Motor neuron (in vitro differentiated cells): Measurements from ENCODE around the gene ACSS3. TPM values are rescaled to one million over a fixed set of nuclear protein-coding genes. Genes with fewer than 3 reads are reported as not detected.

ENCODE experiments used
- ATAC-seq, 8 experiments: fragments of 200-7000 bp; cut with Tn5 transposase; replicated peaks in 6 of 8; 2 replicates each; pipeline ENCODE4 v1.8.0; 2021; ENCODE audit warnings: mild to moderate bottlenecking in 8 of 8, moderate library complexity in 8 of 8
- H3K27ac ChIP-seq, 2 donors: fragments of 250-450 bp; sonication (Bioruptor Pico); 2 replicates each; pipeline ENCODE4 v1.9.0; 2021; ENCODE audit warnings: antibody characterized with exemption in 2 of 2, mild to moderate bottlenecking in 2 of 2, moderate library complexity in 1 of 2
- H3K4me1 ChIP-seq, 2 donors: fragments of 250-450 bp; sonication (Bioruptor Pico); replicated peaks in 1 of 2; 2 replicates each; pipeline ENCODE4 v1.6.1; 2021; ENCODE audit warnings: antibody characterized with exemption in 2 of 2, mild to moderate bottlenecking in 2 of 2, moderate library complexity in 1 of 2
- H3K4me3 ChIP-seq, 5 donors: fragments of 250-450 bp; sonication (Bioruptor Pico); 2 replicates each; pipeline ENCODE4 v1.9.0; 2021; ENCODE audit warnings: antibody characterized with exemption in 5 of 5, mild to moderate bottlenecking in 5 of 5, moderate library complexity in 4 of 5
- WGBS, 10 experiments: fragments of 450-650 bp; shearing (Covaris generic); methylation state at CpG; one replicate each; pipeline ENCODE4 v1.0.0; 2022; 5-methylcytosine and 5-hydroxymethylcytosine counted together
- in situ Hi-C, 9 experiments: fragments of 400-800 bp; cut with MboI; loops; one replicate each; pipeline ENCODE4 v1.15.0; 2021; ENCODE audit warnings: low sequenced_read_pairs in 9 of 9, low pct_unique_long_range_greater_than_20kb in 2 of 9; ENCODE audit not compliant: unreplicated experiment in 9 of 9
- total RNA-seq, 8 experiments: library from RNA; unstranded; fragments of 300-600 nt; gene quantifications; 2 replicates each; pipeline versions ENCODE4 v1.2.3 to v1.2.4, GENCODE V29; 2022

The ACSS3 gene
- total RNA-seq, 8 experiments from 2014 or later, result 2.1 to 20.7 (median 4.9) TPM

DNA sequence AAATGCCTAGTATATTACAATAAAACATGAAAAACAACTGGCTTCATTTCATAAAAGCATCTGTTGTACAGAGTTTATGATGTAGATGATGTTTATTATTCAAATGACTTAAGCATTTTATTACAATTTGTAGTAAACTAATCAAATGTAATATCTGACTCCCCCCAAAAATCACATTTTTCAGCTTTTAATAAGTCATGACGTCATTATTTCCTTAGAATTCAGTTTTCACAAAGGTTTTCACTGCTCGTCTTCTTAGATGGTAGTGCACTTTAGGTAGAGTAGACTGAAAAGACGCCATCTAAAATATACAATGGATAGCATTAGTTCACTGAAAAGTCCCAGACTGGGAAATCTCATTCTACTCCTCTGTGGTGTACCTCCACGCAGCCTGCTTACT is 181.5 kb downstream of the ACSS3 start:
- Histone ChIP-seq H3K4me3 (no peak overlapping the region), H3K4me1 (peaks cover 0 to 3% of the 10 kb centered on the region in 2 donors), H3K27ac (no peak overlapping the region)
- no peak for ATAC-seq
- in situ Hi-C loops, result loop anchor here in 1 of 9 experiments (25.0 kb wide), 1 partner anchor 422 kb away; no protein-coding TSS in a partner anchor
- WGBS, 10 experiments, result 47 to 100% (median 87%) methylated on average over 1 to 4 of the region's 4 CpGs

DNA sequence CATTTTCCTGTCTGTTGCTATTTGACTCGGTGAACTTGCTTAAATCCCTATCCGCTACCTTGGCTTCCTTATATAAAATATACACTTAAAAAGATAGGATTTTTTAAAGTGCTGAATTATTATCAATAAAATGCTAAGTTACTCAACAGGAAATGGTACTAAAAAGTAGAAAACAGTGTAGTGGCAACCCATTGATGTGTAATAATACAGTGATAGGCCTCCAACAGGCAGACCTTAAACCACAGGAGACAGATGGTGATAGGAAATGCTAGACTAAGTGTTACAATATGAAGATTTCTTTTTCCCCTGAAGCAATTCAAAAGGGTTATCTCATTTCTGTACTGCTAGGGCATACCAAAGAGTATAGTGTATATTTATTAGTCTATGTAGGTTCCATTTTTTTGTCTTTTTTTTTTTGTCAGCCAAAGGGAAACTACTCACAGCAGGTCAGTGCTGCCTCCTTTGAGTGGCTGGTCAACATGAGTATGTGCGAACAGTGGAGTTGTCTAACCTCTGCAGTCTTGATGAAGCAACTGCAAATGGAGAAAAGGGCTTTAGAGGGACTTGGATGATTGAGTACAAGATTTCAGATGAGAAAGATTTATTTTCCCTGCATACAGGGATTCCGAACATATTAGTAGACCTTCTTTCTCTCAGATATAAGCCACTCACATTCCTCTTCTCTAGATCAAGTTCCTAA is 183.8 kb downstream of the ACSS3 start:
- peak in 2 of 8 experiments; percentile 25 to 48 for ATAC-seq
- H3K4me1 ChIP-seq, result peaks cover 0 to 3% of the 10 kb centered on the region in 2 donors
- H3K27ac ChIP-seq, result no peak overlapping the region
- in situ Hi-C loops, result loop anchor here in 1 of 9 experiments (25.0 kb wide), 1 partner anchor 424 kb away; no protein-coding TSS in a partner anchor
- WGBS, 10 experiments, result 81 to 100% (median 100%) methylated on average over 1 to 4 of the region's 4 CpGs
- no peak overlapping the region for H3K4me3 ChIP-seq

DNA sequence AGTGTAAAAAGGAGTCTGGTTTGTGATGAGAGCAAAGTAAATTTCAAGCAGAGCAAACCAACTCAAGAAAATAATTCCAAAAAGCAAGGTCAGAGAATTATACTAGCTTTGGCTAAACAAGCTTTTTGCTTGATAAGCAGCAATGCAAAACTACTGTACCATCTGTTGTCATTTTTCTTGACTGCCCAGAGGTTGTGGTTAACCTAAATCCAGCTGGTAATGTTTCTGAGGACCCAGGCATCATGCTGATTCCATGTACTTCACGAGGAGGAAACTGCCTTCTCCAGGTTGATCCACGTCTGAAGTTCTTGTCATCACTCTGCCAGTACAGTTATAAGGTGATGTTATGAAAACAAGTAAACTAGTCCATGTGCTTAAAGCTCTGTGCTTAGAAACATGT is 185.2 kb downstream of the ACSS3 start:
- 24 to 94% (median 60%) methylated on average over 2 of the region's 2 CpGs; no CpG with 5 or more reads in 6 of the 10 experiments for WGBS, 10 experiments
- ATAC-seq, result no peak
- Histone ChIP-seq H3K4me1 (no peaks in the 10 kb centered on the region), H3K27ac (no peak overlapping the region), H3K4me3 (no peak overlapping the region)
- in situ Hi-C loops, result loop anchor here in 1 of 9 experiments (25.0 kb wide), 1 partner anchor 426 kb away; no protein-coding TSS in a partner anchor

DNA sequence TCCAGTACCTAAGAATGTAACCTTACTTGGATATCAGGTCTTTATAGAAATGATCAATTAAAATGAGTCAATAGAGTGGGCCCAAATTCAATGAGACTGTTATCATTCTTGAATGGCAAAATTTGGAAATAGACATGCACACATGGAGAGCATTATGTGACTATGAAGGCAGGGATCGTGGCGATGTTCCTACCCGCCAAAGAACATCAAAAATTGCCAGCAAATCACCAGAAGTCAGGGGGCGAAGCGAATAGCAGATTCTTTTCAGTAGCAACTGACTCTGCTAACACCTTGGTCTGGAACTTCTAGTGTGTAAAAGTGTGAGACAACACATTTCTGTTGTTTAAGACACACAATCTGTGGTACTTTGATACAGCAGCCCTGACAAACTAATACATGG is 192.5 kb downstream of the ACSS3 start:
- peaks cover 3 to 21% of the 10 kb centered on the region in 2 donors for H3K4me1 ChIP-seq
- in situ Hi-C loops, result loop anchor here in 1 of 9 experiments (25.0 kb wide), 1 partner anchor 433 kb away; no protein-coding TSS in a partner anchor
- WGBS, 10 experiments, result 49 to 100% (median 97%) methylated on average over 1 to 5 of the region's 5 CpGs; no CpG with 5 or more reads in 2 of the 10 experiments

DNA sequence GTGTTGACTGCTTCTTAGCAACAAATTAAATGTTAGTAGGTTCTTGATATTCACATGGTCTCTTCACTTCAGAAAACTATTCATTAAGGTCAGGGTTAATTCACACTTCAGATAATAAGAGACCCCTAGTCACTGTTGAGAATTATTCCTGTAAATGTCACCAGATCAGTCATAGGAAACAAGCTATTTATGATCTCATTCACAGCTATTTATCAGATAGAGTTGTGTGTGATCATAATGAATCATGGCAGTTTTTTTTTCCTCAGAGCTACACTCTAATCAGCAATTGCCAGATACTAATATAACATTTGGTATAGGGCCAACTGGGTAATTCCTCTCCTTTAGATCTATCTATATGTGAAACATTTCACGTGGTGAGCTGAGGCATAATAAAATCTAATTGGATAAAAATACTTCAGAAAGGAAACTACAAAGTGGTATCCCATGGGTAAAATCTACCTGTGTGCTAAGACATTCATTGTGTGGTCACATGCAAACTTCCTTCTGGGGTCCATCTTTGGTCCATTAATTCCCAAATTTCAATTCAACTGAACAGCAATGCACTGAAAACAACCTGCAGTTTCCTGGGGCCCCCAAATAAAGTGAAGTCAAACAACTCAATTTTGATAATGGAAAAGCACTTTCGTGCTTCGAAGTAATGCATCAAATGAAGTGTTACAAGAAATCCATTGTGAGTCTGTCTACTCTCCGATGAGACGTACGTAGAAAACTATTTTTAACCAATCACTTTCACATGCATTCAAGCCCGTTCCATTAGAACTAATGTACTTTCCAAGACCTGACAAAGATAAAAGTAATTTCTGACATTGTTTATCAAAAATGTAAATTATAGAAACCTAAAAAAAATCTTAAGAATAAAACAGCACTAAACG is 197.0 kb downstream of the ACSS3 start:
- Histone ChIP-seq H3K27ac (no peak overlapping the region), H3K4me1 (peaks cover 3 to 21% of the 10 kb centered on the region in 2 donors), H3K4me3 (no peak overlapping the region)
- peak in 5 of 8 experiments; percentile 80 to 93 (median 92) for ATAC-seq
- WGBS, 10 experiments, result 47 to 96% (median 72%) methylated on average over 6 to 8 of the region's 8 CpGs
- in situ Hi-C loops, result loop anchor here in 1 of 9 experiments (25.0 kb wide), 1 partner anchor 438 kb away; no protein-coding TSS in a partner anchor

More for the DNA sequence above, 192.5 kb downstream of the ACSS3 start:
- Histone ChIP-seq H3K4me3 (no peak overlapping the region), H3K27ac (no peak overlapping the region)
- ATAC-seq, result no peak

DNA sequence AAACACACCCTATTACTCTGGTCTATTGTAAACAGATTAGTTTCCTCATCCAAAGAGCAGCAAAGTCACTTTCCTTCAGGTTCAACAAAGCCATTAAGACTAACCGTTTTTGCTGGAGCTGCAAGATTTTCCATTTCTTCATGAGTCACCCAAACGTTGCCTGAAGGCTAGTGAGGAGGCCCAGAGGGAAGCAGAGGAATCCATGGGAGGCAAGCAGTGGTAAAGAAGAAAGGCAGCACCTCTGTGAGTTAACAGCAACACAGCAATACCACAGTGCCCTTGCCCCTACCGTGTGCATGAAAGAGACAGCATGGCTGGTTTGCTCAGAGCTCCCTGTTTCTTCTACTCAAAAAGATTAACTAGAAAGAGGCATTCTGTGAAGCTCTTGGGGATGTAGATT is 206.3 kb downstream of the ACSS3 start:
- in situ Hi-C loops, result no loop called here

DNA sequence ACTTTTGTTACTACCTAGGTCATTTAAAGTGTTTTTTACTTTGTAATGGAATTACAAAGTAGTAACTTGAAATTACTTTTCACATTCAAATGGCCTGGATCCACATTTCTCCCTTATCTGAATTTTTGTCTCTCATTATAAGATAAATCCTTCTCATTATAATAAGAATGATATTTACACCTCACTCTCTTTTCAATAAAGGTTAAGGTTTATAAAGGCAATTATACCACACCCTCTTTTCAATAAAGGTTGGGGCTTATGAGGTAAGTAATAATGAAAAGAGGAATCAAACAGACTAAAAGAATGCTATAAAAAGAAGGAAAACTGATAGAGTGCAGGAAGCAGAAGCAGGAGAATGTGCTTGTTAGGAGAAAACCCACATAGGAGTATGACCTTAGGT is 210.8 kb downstream of the ACSS3 start:
- Histone ChIP-seq H3K27ac (no peak overlapping the region), H3K4me1 (no peaks in the 10 kb centered on the region), H3K4me3 (no peak overlapping the region)
- ATAC-seq, result no peak
- in situ Hi-C loops, result no loop called here

More for the DNA sequence above, 206.3 kb downstream of the ACSS3 start:
- WGBS, 10 experiments, result 17 to 73% (median 39%) methylated on average over 2 to 3 of the region's 3 CpGs; no CpG with 5 or more reads in 2 of the 10 experiments
- no peak overlapping the region for H3K4me3 ChIP-seq
- no peak overlapping the region for H3K27ac ChIP-seq
- peak in 2 of 8 experiments; percentile 41 to 68 for ATAC-seq
- no peaks in the 10 kb centered on the region for H3K4me1 ChIP-seq

DNA sequence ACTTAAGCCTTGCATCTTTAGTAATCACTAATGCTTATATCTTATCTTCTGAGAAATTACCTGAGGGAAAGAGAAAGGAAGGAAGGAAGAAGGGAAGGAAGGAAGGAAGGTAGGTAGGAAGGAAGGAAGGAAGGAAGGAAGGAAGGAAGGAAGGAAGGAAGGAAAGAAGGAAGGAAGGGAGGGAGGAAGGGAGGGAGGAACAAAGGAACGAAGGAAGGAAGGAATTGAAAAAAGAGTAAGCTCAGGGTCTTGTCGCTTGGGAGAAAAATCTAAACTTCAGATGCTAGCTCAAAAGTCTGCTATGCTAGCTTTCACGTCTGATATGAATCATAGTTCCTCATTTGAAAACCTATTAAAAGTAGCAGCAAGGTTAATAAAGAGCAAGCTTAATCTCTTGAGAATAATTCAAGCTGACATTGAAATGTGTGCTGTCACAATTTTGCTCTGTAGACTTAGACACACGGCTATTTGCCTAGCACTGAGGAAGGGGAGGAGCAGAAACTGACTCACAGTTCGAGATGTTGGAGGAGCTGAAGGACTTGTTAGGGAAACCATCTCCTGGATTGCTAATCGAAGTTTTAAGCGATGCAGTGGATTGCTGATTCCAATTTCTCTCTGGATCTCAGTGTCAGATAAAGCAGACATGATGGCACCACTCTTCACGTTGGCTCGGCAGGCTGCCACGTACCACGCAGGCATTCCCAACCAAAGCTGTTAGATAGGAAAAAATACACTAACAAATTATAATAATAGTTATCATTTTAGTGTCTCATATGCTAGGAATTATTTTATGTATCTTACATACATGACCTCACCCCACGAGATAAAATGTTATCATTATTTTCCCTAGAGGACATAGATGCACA is 216.7 kb downstream of the ACSS3 start:
- Histone ChIP-seq H3K4me3 (no peak overlapping the region), H3K27ac (no peak overlapping the region), H3K4me1 (no peaks in the 10 kb centered on the region)
- 0 to 100% (median 79%) methylated on average over 1 to 9 of the region's 12 CpGs; no CpG with 5 or more reads in 1 of the 10 experiments for WGBS, 10 experiments
- in situ Hi-C loops, result no loop called here
- ATAC-seq, result peak in 5 of 8 experiments; percentile 39 to 64 (median 43)

DNA sequence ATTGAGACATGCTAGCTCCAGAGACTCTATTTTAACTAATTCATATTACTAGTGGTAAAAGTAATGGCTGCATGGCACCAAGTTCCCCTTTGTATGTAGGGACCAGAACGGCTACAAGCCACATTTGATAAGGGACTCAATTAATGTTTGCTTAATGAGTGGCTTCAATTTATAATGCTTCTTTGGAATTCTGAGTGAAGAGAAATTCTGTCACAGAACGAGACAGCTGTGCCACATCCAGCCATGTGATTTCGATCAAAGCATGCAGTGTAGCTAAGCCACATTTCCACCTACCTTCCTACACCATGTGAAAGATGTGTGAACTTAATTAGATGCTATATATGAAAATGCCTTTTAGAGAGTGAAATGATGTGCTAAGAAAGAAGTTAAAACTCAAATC is 217.4 kb downstream of the ACSS3 start:
- in situ Hi-C loops, result no loop called here
- Histone ChIP-seq H3K27ac (no peak overlapping the region), H3K4me3 (no peak overlapping the region), H3K4me1 (no peaks in the 10 kb centered on the region)
- WGBS, 10 experiments, result 23 to 100% (median 92%) methylated on average over 1 to 3 of the region's 3 CpGs; no CpG with 5 or more reads in 4 of the 10 experiments
- no peak for ATAC-seq

DNA sequence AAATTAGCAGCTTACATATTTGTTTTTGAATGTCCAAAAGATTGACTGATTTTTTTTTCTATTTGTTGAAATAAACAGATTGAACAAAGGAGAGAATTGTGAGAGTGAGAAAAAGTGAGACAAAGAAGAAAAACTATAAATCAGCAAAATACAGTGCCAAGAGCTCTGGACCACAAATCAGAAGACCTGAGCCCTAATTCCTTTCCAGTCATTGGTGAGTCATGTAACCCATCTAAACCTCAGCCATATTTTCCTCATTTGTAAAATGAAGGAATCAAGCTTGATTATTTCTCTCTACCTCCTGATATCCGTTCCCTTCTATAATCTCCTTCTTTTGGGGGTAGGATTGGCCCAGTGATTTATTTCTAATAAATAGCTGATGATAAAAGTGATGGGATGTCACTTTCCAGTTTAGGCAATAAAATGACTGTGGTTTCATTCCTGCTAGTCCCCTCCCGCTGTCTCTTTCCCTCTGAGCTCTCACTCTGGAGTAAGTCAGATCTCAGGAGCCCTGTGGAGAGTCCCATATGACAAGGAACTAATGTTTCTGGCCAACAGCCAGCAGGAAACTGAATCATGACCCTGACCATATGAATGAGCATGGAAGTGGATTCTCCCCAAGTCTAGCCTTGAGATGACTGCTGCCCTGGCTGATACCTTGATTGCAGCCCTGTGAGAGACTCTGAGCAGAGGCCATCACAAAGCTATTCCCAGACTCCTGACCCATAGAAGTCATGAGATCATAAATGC is 218.9 kb downstream of the ACSS3 start:
- Histone ChIP-seq H3K4me1 (no peaks in the 10 kb centered on the region), H3K4me3 (no peak overlapping the region), H3K27ac (no peak overlapping the region)
- ATAC-seq, result peak in 4 of 8 experiments; percentile 13 to 44 (median 17)
- in situ Hi-C loops, result no loop called here
- 0 to 100% (median 83%) methylated on average over 1 to 2 of the region's 2 CpGs; no CpG with 5 or more reads in 1 of the 10 experiments for WGBS, 10 experiments

DNA sequence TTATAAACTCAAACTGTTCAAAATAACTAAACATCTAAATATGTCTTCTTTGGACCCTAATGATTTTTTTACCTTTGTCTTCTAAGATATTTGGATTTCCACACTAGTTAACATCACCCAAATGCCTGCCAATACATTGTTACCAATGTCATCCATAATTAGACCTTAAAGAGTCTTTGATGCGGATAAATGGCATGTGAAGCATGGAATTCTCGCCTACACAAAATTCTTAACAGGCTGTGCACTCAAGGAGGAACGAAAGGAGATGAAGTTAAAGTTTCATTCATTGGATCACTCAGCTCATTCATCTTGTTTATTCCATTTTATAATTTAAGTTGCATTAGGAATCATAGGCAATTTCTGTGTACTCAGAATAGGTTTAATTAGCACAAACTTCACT is 219.7 kb downstream of the ACSS3 start:
- 39 to 92% (median 80%) methylated on average over 2 to 3 of the region's 3 CpGs; no CpG with 5 or more reads in 2 of the 10 experiments for WGBS, 10 experiments
- no peak for ATAC-seq

DNA sequence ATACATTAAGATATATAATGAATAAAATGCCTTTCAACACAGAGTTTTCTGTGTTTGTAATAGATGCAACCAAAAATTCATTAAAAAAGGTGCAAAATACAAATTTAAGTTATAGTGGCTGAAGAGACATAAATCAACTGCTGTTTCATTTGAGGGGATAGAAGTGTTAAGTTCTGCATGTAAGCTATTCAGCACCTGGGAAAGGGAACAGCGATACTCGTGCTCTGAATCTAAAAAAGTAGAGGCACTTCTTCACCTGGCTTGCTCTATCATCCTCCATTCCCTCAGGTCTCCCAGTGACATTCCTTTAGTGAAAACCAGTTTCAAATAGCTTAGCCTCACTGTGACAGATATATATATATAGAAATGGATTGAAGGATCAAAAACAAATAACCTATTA is 222.6 kb downstream of the ACSS3 start:
- no peak overlapping the region for H3K27ac ChIP-seq
- WGBS, 10 experiments, result 8 to 86% (median 75%) methylated on average over 2 of the region's 2 CpGs; no CpG with 5 or more reads in 5 of the 10 experiments
- in situ Hi-C loops, result no loop called here
- H3K4me3 ChIP-seq, result no peak overlapping the region
- H3K4me1 ChIP-seq, result no peaks in the 10 kb centered on the region
- ATAC-seq, result no peak

More for the DNA sequence above, 219.7 kb downstream of the ACSS3 start:
- H3K4me1 ChIP-seq, result no peaks in the 10 kb centered on the region
- H3K27ac ChIP-seq, result no peak overlapping the region
- in situ Hi-C loops, result no loop called here
- H3K4me3 ChIP-seq, result no peak overlapping the region
